Stimulated activated CD4-positive, alpha-beta T cell treated with anti-CD3 and anti-CD28 coated beads, Interleukin-15, amount 100 ng/mL, for 24 hours (primary cell): ENCODE results near the gene PPP1R26.
"Not testable (repeated sequence)": the region's sequence is repeated elsewhere in the genome, so short reads cannot be mapped to it uniquely, and the experiment has no call there.

Experiments used
- DNase-seq: peaks from one replicate; pipeline ENCODE4 v3.0.0-alpha.2; 2020

The PPP1R26 gene

DNA sequence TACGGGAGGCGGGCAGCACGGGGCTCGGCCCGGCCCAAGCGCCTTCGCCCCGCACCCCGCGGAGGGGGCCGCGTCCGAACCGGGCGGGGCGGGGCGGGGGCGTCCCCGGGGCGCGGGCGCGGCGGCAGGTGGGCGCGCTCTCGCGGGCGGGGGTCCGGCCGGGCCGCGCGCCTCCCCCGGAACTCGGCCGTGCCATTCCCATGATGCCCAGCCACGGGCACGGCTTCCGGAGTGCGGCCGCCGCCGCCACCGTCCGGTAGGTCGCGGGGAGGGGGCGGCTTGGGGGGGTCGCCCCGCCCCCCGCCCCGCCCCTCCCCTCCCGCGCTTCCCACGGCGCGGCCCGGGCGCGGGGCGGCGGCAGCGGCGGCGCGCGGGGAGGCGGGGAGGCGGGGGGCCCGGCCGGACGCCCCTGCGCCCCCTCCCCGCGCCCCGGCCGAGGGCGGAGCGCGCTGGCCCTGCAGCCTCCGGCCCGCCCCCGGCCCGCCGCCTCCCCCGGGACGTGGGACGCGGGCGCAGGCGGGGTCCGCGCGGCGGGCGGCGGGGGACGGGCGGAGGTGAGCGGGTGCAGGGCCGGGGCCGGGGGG is at the start of gene PPP1R26:
Gene PPP1R26 (plus strand): TSS at position 314 of the 584 bp plus-strand sequence. CDS start 4,729 bp downstream, outside the sequence.
- DNase-seq = no peak

- no peak for DNase-seq
These were observed 42.3 kb upstream of the PPP1R26 start for GRCh38 chr9:135437259-135437658.

- not testable (repeated sequence) for DNase-seq
These were observed 41.9 kb upstream of the PPP1R26 start for GRCh38 chr9:135437696-135438095.

- DNase-seq = peak; percentile 68
These were observed 40.9 kb upstream of the PPP1R26 start for GRCh38 chr9:135438581-135439232.

GRCh38 chr9:135439514-135439913 is 40.1 kb upstream of the PPP1R26 start:
- not testable (repeated sequence) for DNase-seq

DNA sequence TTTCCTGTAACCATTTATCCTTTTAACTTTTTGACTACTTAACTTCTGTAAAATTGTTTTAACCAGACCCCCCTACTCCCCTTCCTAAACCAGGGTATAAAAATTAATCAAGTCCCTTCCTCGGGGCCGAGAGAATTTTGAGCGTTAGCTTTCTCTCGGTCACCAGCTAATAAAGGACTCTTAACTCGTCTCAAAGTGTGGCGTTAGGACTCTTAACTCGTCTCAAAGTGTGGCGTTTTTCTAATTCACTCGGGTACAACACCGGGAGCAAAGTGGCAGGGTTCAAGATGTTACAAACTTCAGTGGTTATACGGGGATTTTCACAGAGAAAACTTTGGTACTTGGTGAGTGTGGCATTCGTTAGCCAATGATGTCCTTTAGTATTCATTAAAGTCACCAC is 39.7 kb upstream of the PPP1R26 start:
- DNase-seq = no peak

- no peak for DNase-seq
These were observed 39.0 kb upstream of the PPP1R26 start for GRCh38 chr9:135440620-135441019.

DNA sequence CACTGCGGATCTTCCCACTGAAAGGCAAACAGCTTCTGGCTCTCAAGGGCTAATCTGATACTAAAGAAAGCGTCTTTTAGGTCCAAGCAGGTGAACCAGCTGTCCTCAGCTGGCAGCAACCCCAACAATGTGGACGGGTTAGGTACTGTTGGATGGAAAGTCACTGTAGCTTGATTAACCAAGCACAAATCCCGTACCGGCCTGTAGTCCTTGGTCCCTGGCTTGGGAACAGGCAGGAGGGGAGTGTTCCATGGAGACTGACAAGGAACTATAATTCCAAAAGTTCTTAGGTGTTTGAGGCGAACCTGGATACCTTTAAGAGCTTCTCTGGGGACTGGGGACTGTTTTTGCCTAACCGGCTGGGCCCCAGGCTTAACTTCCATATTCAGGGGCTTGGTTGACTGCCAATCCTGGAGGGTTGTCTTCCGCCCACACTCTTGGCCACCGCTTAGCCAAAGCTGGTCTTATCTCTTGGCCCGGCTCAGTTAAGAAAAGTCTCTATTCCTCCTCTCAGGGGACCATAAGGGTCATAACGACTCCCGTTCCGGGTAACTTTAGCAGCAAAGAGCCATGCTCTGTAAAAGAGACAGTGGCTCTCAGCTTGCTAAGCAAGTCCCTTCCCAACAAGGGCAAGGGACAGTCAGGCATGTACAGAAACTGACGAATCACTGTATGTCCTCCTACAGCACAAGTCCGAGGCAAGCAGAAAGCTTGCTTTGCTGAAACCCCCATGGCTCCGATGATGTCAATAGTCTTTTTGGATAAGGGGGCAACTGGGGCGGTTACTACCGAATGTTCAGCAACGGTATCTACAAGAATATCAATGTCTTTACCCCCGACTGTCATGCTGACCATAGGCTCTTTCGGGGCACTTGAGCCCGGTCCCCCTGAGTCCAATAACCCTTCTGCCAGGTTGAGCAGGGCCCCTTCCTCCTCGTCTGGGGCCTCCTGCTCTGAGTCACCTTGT is 38.2 kb upstream of the PPP1R26 start:
- DNase-seq = not testable (repeated sequence)

- no peak for DNase-seq
These were observed 37.5 kb upstream of the PPP1R26 start for GRCh38 chr9:135442075-135442474.

- no peak for DNase-seq
These were observed 35.7 kb upstream of the PPP1R26 start for GRCh38 chr9:135443797-135444425.

DNA sequence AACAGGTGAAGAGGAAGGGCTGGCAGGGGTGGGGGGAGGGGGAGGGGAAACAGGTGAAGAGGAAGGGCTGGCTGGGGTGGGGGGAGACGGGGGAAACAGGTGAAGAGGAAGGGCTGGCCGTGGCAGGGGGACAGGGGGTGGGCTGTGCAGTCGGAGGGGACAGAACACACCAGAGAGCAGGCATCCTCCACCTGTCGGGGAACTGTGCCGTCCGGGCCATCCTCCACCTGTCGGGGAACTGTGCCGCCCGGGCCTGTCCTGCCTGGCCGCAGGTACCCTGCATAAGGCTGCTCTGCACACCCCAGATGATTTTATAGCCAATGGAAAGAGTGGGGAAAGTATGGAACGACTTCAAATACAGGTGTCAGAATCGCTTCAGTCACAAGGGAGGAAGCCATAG is 32.5 kb upstream of the PPP1R26 start:
- DNase-seq = no peak

GRCh38 chr9:135448663-135449100 is 30.9 kb upstream of the PPP1R26 start:
- no peak for DNase-seq

GRCh38 chr9:135449532-135449931 is 30.1 kb upstream of the PPP1R26 start:
- not testable (repeated sequence) for DNase-seq

DNA sequence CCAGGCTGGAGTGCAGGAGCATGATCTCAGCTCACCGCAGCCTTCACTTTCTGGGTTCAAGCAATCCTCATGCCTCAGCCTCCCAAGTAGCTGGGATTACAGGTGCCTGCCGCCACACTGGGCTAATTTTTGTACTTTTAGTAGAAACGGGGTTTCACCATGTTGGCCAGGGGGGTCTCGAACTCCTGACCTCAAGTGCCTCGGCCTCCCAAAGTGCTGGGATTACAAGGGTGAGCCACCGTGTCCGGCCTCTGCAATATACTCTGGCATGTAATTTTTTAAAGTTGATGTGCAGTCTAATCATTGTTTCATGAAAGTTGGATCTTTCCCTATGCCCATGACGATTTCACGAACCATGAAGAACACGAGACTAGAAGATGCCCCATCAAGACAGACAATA is 28.6 kb upstream of the PPP1R26 start:
- no peak for DNase-seq

GRCh38 chr9:135451909-135452308 is 27.7 kb upstream of the PPP1R26 start:
- DNase-seq = not testable (repeated sequence)

GRCh38 chr9:135454737-135455136 is 24.8 kb upstream of the PPP1R26 start:
- DNase-seq = no peak

DNA sequence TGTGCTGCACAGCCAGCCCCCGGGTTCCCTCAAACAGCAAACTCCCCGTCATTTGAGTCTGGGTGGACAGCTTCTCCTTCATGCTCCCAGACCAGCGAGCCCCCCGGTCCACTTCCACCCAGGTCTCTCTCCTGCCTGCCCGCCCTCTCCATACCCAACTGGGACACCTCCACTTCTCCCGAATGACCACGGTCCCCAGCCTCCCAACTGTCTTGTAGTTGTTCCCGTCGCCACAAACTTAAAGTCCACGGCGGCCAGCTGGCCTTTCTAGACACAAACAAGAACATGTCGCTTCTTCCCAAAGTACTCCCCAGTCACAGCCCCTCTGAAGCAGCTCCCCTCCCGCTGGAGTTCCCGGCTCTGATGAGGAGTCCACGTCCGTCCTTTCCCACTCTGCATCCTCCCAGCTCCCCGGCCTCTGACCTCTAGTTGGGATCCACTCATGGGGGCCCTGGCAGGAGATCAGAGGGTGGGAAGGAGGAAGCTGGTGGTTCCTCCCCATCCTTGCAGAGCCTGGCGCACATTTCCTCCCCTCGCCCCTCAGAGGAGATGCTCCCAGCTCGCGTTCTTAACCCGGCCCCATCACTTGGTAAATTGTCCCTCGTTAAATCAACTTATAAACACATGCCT is 24.1 kb upstream of the PPP1R26 start:
- DNase-seq = no peak

- DNase-seq = no peak
These were observed 23.0 kb upstream of the PPP1R26 start for GRCh38 chr9:135456436-135457104.

DNA sequence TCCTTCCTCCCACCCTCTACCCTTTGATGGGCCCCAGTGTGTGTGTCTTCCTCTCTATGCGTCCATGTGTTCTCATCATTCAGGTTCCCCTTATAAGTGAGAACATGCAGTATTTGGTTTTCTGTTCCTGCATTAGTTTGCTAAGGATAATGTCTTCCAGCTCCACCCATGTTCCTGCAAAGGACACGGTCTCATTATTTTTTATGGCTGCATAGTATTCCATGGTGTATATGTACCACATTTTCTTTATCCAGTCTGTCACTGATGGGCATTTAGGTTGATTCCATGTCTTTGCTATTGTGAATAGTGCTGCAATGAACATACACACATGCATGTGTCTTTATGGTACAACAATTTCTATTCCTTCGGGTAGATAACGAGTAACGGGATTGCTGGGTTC is 21.1 kb upstream of the PPP1R26 start:
- DNase-seq = not testable (repeated sequence)

- DNase-seq = no peak
These were observed 17.6 kb upstream of the PPP1R26 start for GRCh38 chr9:135461936-135462335.

- no peak for DNase-seq
These were observed 16.4 kb upstream of the PPP1R26 start for GRCh38 chr9:135463140-135463539.

- DNase-seq = no peak
These were observed 15.4 kb upstream of the PPP1R26 start for GRCh38 chr9:135464181-135464580.
